Natural killer cell treated with Interleukin-12 subunit alpha and Interleukin-12 subunit beta and Interleukin-15 and Interleukin-18, amount 100 ng/mL, for 72 hours (primary cell): ENCODE results near the gene KCTD16. TPM values are rescaled to one million over a fixed set of nuclear protein-coding genes. Genes with fewer than 3 reads are reported as not detected.

Source experiments
- ATAC-seq, 2 donors: fragments of 150-1000 bp; cut with Tn5 transposase in 1 of 2; sonication (Bioruptor Pico), chemical (Tn5 transposase) in 1 of 2; 2 replicates each; pipeline ENCODE4 v1.10.0; 2021
- DNase-seq: peaks from one replicate; pipeline ENCODE4 v3.0.0; 2022; ENCODE audit warnings: low spot score
- H3K27ac Mint-ChIP-seq, 2 donors: 1 replicate in 1 of 2; 2 replicates in 1 of 2; pipeline ENCODE4 v1.8.0; 2022; ENCODE audit warnings: mixed read lengths in 2 of 2, mild to moderate bottlenecking in 1 of 2, moderate library complexity in 1 of 2
- H3K27me3 Mint-ChIP-seq, 2 donors: 1 replicate in 1 of 2; 2 replicates in 1 of 2; pipeline ENCODE4 v1.8.0; 2022; ENCODE audit warnings: mixed read lengths in 2 of 2
- H3K36me3 Mint-ChIP-seq: one replicate; pipeline ENCODE4 v1.8.0; 2022; ENCODE audit warnings: mixed read lengths
- H3K4me1 Mint-ChIP-seq, 2 donors: 1 replicate in 1 of 2; 2 replicates in 1 of 2; pipeline ENCODE4 v1.8.0; 2022; ENCODE audit warnings: low read depth in 2 of 2, mixed read lengths in 2 of 2, mild to moderate bottlenecking in 1 of 2
- H3K4me3 Mint-ChIP-seq: one replicate; pipeline ENCODE4 v1.8.0; 2022; ENCODE audit warnings: mixed read lengths
- H3K9me3 Mint-ChIP-seq: 2 replicates; pipeline ENCODE4 v1.8.0; 2022; ENCODE audit warnings: mixed read lengths
- total RNA-seq, 2 donors: library from RNA; stranded (reverse); gene quantifications; one replicate each; pipeline ENCODE4 v1.2.3, GENCODE V29; 2022

KCTD16 gene
- total RNA-seq, 2 donors from 2014 or later, result not detected

DNA sequence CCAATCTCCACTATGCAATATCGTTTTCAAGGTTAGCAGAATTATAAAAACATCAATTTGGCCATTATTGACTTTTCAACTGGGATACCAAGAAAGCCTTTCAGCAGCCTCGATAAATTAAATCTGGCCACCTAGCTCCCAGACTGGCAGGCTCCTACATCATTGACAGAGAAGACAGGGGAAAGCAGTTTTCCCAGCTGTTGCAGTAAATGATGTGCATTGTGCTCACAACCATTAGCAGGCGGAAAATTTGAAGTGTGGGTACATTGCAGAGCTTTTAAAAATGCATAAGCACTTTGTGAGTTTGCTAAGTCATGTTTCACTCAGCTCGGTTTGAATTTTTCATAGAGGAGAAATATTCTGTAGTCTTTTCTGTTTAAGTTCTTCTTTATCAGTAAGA, 297.9 kb downstream of the KCTD16 start:
- no peak overlapping the region for H3K4me3 Mint-ChIP-seq

DNA sequence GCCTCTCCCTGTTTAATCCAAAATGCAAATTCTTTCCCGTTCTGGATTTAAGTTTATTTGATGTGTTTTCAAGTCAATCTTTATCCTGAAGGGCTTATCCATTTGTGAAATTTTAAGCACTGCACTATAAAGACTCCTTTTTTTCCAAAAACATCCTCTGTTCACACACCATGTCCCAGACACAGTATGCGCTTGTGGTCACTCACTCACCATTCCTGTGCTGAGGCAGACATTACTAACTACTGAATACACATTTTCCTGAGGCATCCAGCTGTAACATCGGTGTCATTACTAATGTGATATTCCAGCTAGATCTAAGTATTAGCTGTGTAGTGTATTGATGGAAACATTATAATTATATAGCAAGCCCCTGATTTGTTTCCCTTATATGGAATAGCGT, 298.4 kb downstream of the KCTD16 start:
- no peak overlapping the region for H3K27ac Mint-ChIP-seq
- DNase-seq (no peak), ATAC-seq (no peak)
- H3K27me3 Mint-ChIP-seq, result no peaks in the 10 kb centered on the region
- H3K9me3 Mint-ChIP-seq, result peaks cover 3% of the 10 kb centered on the region
- H3K4me3 Mint-ChIP-seq, result no peak overlapping the region
- H3K4me1 Mint-ChIP-seq, result no peaks in the 10 kb centered on the region
- no peaks in the 10 kb centered on the region for H3K36me3 Mint-ChIP-seq

More for the DNA sequence above, 297.9 kb downstream of the KCTD16 start:
- no peak for DNase-seq
- Mint-ChIP-seq H3K36me3 (no peaks in the 10 kb centered on the region), H3K9me3 (peaks cover 3% of the 10 kb centered on the region), H3K4me1 (no peaks in the 10 kb centered on the region), H3K27ac (no peak overlapping the region), H3K27me3 (no peaks in the 10 kb centered on the region)
- no peak for ATAC-seq

DNA sequence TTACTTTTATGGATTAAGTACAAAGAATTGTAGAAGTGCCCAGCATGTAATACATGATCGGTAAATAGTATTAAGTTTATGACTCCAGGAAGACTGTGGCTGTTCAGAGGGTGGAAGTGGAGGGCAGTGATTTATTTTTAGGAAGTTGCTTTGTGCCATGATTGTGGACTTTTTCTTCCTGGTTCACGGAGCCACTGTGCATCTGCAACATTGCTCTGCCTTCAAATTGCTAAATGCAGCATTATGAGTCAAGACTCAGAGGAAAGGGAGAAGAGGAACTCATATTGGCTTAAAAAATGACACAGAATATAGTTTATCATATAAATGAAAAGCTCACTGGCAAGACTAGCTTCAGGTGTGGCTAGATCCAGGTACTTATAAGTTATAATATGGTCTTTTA, 301.5 kb downstream of the KCTD16 start:
- no peaks in the 10 kb centered on the region for H3K4me1 Mint-ChIP-seq
- H3K36me3 Mint-ChIP-seq, result no peaks in the 10 kb centered on the region
- no peak for DNase-seq

DNA sequence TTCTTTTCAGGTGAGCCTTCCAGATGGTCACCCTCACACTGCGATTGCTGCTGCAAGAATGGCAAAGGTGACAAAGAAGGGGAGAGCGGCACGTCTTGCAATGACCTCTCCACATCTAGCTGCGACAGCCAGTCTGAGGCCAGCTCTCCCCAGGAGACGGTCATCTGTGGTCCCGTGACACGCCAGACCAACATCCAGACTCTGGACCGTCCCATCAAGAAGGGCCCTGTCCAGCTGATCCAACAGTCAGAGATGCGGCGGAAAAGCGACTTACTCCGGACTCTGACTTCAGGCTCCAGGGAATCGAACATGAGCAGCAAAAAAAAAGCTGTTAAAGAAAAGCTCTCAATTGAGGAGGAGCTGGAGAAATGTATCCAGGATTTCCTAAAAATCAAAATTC, 303.0 kb downstream of the KCTD16 start:
- Mint-ChIP-seq H3K9me3 (no peaks in the 10 kb centered on the region), H3K27ac (no peak overlapping the region), H3K36me3 (no peaks in the 10 kb centered on the region), H3K4me1 (no peaks in the 10 kb centered on the region), H3K4me3 (no peak overlapping the region), H3K27me3 (no peaks in the 10 kb centered on the region)
- DNase-seq (no peak), ATAC-seq (no peak)

More for the DNA sequence above, 301.5 kb downstream of the KCTD16 start:
- Mint-ChIP-seq H3K27me3 (no peaks in the 10 kb centered on the region), H3K9me3 (peaks cover 3% of the 10 kb centered on the region), H3K27ac (no peak overlapping the region), H3K4me3 (no peak overlapping the region)
- no peak for ATAC-seq

DNA sequence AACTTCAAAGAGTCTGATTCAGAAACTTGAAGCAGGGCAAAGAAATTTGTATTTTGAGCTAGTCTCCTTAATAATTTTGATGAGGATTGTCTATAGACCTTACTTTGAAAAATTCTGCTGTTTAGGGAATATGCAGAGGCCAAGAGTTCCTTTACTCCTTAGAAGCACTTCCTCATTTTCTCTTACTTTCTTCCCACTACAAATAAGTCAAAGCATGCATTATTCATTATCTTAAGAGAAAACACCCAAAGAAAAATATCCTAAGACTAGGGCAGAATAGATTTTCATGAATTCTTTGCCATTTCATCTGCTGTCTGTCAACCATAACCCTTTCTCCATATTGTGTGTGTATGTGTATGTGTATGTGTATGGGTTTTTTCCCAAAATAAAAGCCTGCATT, 307.9 kb downstream of the KCTD16 start:
- Mint-ChIP-seq H3K27ac (no peak overlapping the region), H3K4me1 (no peaks in the 10 kb centered on the region), H3K36me3 (no peaks in the 10 kb centered on the region), H3K9me3 (no peaks in the 10 kb centered on the region), H3K27me3 (no peaks in the 10 kb centered on the region), H3K4me3 (no peak overlapping the region)
- ATAC-seq, result no peak
- no peak for DNase-seq

DNA sequence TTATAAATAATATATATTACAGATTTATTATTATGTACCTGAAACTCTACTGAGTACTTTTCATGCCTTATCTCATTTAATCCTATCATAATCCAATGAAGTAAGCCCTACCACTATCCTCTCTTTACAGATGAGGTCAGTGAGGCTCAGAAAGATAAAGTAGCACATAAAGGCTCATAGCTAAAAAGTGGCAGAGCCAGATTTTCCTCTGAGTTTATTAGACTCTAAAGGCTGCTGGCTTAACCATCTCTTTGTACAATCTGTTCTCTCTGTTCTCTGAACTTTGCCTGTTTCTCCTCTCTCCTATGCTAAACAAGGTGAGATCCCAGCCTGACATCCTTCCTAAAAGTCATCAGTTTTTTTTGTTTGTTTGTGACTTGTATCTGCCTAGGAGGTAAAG, 311.2 kb downstream of the KCTD16 start:
- no peak for ATAC-seq

DNA sequence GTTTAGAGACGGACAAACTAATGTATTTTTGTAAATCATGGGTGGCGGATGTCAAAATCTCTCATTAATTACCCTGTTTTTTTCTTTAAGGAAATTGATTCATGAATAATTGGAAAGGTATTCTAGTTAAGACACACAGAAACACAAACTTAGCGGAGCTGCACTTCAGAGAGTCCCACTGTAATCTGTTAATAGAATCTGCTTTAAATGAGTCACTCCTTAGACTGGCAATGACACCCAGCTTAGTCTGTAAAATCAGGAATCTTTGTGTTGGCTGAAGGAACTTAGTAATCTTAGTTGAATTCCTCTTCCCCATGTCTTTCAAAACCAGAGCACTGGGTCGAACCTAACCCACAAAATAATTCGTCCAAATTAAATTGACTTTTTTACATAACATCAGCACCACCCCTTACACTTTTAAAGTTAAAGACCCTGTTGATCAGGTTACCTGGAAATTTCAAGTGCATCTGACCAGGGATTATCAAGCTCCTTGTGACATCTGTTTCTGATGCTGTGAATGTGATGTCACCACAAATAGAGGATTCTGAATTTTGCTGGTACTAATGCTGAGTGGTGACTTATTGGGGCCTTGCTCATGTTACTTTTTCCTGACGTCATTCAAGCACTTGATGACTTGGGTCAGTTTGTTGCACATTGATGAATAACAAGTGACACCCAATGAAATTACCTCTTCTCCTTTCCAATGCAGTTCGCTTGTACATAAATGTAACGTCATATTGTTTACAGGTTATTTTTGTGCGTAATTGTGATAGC, 313.6 kb downstream of the KCTD16 start:
- no peaks in the 10 kb centered on the region for H3K36me3 Mint-ChIP-seq
- H3K4me3 Mint-ChIP-seq, result no peak overlapping the region
- no peaks in the 10 kb centered on the region for H3K4me1 Mint-ChIP-seq
- peaks cover 8% of the 10 kb centered on the region for H3K9me3 Mint-ChIP-seq
- no peak overlapping the region for H3K27ac Mint-ChIP-seq
- DNase-seq (no peak), ATAC-seq (no peak)
- no peaks in the 10 kb centered on the region for H3K27me3 Mint-ChIP-seq

More for the DNA sequence above, 311.2 kb downstream of the KCTD16 start:
- H3K27ac Mint-ChIP-seq, result no peak overlapping the region
- H3K36me3 Mint-ChIP-seq, result no peaks in the 10 kb centered on the region
- no peaks in the 10 kb centered on the region for H3K27me3 Mint-ChIP-seq
- peaks cover 6% of the 10 kb centered on the region for H3K9me3 Mint-ChIP-seq
- no peaks in the 10 kb centered on the region for H3K4me1 Mint-ChIP-seq
- H3K4me3 Mint-ChIP-seq, result no peak overlapping the region
- DNase-seq, result no peak

DNA sequence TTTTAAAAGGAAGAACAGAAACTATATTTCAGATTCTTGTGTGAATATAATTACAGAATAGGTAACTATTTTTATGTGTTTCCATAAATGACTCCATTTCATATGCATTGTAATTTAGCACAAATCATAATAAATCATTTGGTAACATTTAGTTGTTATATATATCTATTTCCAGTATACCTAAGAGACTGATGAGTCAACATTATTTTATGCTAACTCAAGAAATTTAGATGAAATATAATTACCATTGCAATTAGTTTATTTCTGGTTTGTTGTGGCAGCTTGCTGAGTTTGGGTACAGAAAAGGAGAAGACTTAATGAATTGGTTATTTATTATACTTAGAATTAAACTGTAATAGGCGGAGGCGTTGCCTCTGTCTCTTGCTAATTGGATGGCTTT, 314.9 kb downstream of the KCTD16 start:
- ATAC-seq, result no peak
- H3K4me1 Mint-ChIP-seq, result no peaks in the 10 kb centered on the region
- no peak overlapping the region for H3K4me3 Mint-ChIP-seq
- H3K9me3 Mint-ChIP-seq, result peaks cover 8% of the 10 kb centered on the region
- no peaks in the 10 kb centered on the region for H3K27me3 Mint-ChIP-seq
- no peak overlapping the region for H3K27ac Mint-ChIP-seq
- H3K36me3 Mint-ChIP-seq, result no peaks in the 10 kb centered on the region
- no peak for DNase-seq

DNA sequence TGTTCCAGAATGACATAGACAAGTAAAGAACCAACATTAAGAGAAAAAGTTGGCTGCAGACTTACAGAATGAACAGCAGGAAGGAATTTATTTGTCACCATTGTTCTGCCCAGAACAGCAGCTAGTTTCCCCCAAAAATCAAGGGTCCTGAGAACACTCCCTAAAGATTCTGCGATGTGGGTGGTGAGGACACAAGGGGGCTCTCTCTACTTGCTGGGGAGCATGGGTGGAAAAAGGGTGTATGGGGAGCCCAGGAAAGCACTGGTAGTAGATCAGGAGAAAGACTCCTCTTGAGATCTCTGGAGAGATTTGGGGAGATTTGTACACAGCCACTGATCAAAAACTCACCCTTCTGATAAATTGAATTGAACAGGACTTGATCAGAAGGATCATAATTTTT, 316.5 kb downstream of the KCTD16 start:
- Mint-ChIP-seq H3K4me1 (no peaks in the 10 kb centered on the region), H3K27ac (no peak overlapping the region), H3K9me3 (peaks cover 18% of the 10 kb centered on the region), H3K27me3 (no peaks in the 10 kb centered on the region), H3K4me3 (no peak overlapping the region), H3K36me3 (no peaks in the 10 kb centered on the region)
- DNase-seq, result no peak
- no peak for ATAC-seq

DNA sequence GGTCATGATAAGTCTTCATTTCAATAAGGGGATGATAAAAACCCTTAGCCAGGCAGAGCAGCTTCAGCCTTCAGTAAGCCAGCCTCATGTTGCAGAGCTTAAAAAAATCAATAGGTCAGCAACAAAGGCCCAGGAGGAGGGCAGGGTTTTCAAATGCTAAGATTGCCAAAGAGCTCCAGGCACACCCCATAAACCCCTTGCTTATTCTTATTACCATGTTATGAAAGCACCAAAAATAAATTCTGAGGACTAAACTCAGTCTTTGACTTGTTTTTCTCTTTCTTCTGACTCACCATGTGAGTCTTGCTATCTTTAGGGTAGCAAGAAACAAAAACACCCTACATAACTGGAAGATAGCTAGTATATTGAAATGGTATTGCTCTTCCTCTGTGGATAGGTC, 317.1 kb downstream of the KCTD16 start:
- DNase-seq (no peak), ATAC-seq (no peak)
- no peaks in the 10 kb centered on the region for H3K36me3 Mint-ChIP-seq
- H3K27ac Mint-ChIP-seq, result no peak overlapping the region
- no peak overlapping the region for H3K4me3 Mint-ChIP-seq
- H3K27me3 Mint-ChIP-seq, result no peaks in the 10 kb centered on the region
- H3K4me1 Mint-ChIP-seq, result no peaks in the 10 kb centered on the region
- H3K9me3 Mint-ChIP-seq, result peaks cover 18% of the 10 kb centered on the region

DNA sequence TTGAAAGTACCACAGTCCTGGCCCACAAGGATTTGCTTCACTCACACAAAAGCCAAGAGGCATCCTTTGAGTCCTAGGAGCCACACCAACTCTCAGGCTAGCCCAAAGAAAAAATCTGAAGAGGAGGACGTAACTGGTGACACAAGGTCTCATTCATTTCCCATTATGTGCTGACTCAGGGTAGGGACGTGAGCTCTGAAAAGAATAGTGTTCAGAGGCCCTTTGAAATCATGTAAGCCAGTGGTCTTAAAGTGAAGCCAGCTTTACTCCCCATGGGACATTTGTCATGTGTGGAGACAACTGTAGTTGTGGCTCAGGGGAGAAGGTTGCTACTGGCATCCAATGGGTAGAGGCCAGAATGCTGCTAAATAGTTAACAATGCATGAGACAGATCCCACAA, 332.4 kb downstream of the KCTD16 start:
- ATAC-seq, result no peak
- Mint-ChIP-seq H3K27ac (no peak overlapping the region), H3K9me3 (peaks cover 12% of the 10 kb centered on the region)

DNA sequence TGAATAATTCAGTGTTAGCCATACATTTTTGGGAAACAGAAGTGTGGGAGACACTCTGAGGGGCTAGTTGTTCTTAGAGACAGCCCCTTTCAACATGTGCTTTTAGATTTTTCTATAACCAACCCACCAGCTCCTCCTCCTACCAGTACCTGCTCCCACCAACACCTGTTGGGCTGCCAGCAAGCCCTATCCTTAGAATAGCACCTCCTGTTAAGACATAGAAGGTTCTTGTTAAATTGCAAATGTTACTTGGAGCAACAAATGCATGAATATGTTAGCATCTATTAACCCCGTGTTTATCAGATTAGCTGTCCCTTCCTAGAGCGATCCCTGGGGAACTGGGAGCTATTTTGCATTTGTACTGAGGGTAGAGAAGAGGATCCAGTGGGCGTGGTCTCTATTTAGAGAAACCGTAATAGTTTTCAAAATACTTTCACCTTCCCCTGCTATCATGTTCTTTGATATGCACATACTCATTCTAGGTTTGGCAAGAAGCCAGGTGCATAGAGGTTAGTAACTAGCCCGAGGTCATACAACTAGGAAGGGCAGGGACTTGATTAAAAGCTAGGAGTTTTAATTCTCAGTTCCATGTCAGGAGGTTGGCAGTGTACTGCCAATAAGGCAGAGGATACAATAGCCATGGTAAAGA, 334.4 kb downstream of the KCTD16 start:
- no peak for DNase-seq
- H3K4me3 Mint-ChIP-seq, result no peak overlapping the region
- peaks cover 11% of the 10 kb centered on the region for H3K9me3 Mint-ChIP-seq
- H3K36me3 Mint-ChIP-seq, result no peaks in the 10 kb centered on the region
- ATAC-seq, result no peak
- no peaks in the 10 kb centered on the region for H3K27me3 Mint-ChIP-seq
- no peaks in the 10 kb centered on the region for H3K4me1 Mint-ChIP-seq
- H3K27ac Mint-ChIP-seq, result no peak overlapping the region

More for the DNA sequence above, 332.4 kb downstream of the KCTD16 start:
- Mint-ChIP-seq H3K36me3 (peaks cover 3% of the 10 kb centered on the region), H3K4me3 (no peak overlapping the region), H3K27me3 (no peaks in the 10 kb centered on the region), H3K4me1 (no peaks in the 10 kb centered on the region)
- DNase-seq, result no peak

DNA sequence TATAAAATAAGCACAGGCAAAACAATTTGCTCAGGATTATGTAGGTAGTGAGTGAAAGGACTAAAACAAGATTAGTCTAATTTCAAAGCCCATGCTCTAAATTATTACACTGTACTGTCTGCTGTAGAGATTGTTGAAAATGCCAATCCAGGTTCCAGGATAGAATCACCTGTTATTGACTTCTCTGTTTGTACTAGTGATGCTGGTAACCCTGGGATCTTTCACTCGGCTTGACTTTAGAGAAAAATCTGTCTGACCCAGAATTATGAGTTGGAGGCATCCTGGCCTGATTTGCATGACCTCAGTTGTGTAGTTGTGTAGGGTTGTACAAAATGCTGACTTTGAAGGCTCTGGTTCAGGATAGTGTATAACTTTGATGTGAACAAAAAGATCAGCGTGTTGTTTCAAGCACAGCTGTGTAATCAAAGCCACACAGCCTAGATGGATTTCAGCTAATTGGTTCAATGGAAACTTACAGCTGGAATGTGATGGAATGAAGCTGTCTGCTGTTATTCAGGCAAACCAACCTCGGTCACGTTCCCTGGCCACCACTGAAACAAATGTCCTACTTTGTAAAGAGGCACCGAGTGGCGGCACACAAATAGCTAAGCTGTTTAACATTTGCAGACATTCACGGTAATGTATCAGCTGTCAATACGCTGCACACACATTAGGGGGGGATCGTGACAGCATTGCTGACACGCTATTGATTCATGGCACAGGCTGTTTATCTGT, 340.3 kb downstream of the KCTD16 start:
- peaks cover 5% of the 10 kb centered on the region for H3K36me3 Mint-ChIP-seq
- H3K27ac Mint-ChIP-seq, result no peak overlapping the region
- no peaks in the 10 kb centered on the region for H3K27me3 Mint-ChIP-seq
- ATAC-seq (no peak), DNase-seq (no peak)
- no peak overlapping the region for H3K4me3 Mint-ChIP-seq
- peaks cover 19% of the 10 kb centered on the region for H3K9me3 Mint-ChIP-seq
- H3K4me1 Mint-ChIP-seq, result no peaks in the 10 kb centered on the region

DNA sequence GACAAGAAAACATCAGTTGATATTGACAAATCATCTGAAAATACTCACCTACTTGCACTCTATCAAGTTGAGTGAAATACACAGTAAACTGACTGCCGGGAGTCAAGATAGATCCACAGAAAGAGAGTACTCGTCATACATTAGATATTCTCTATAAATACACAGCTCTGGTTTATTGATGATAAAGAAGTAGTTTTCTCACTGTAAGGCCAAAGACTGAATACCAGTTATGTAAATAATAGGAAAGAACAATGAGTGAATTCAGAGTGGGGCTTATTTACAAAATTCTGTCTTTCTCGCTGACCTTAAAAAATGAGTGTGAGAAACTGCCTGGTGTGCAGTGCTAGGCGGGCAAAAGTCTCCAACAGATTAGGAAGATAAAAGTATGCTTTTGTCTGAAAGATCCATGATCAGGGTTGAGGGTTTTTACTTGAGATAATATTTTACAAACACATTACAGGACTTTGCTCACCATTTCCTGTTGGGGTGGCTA, 341.0 kb downstream of the KCTD16 start:
- no peaks in the 10 kb centered on the region for H3K27me3 Mint-ChIP-seq
- ATAC-seq (no peak), DNase-seq (no peak)
- H3K9me3 Mint-ChIP-seq, result peaks cover 19% of the 10 kb centered on the region
- no peak overlapping the region for H3K27ac Mint-ChIP-seq
- H3K36me3 Mint-ChIP-seq, result peaks cover 5% of the 10 kb centered on the region
- H3K4me3 Mint-ChIP-seq, result no peak overlapping the region
- no peaks in the 10 kb centered on the region for H3K4me1 Mint-ChIP-seq
